Stimulated activated CD8-positive, alpha-beta memory T cell treated with anti-CD3 and anti-CD28 coated beads, Interleukin-7, amount 100 ng/mL, for 48 hours (primary cell): Measurements from ENCODE around the gene ZNF763.
A peak's percentile ranks its signal among the peaks of the same experiment; 100 is the strongest.
"Not testable (repeated sequence)": the region's sequence is repeated elsewhere in the genome, so short reads cannot be mapped to it uniquely, and the experiment has no call there.

ENCODE experiments used
- DNase-seq, 2 donors: peaks; one replicate each; pipeline ENCODE4 v3.0.0-alpha.2; 2020; ENCODE audit warnings: low read depth in 1 of 2; ENCODE audit errors: extremely low read depth in 1 of 2

The ZNF763 gene

GRCh38 chr19:11970174-11970573, 5.3 kb downstream of the ZNF763 start:
- DNase-seq = no peak

- no peak for DNase-seq
Measured at GRCh38 chr19:11971041-11971440, 6.2 kb downstream of the ZNF763 start.

- no peak for DNase-seq
Measured at GRCh38 chr19:11973019-11973810, 8.4 kb downstream of the ZNF763 start.

GRCh38 chr19:11978492-11979100, 13.8 kb downstream of the ZNF763 start:
- no peak for DNase-seq

- DNase-seq = no peak
Measured at GRCh38 chr19:11979527-11979926, 14.7 kb downstream of the ZNF763 start.

GRCh38 chr19:11982526-11982925, 17.7 kb downstream of the ZNF763 start:
- DNase-seq = no peak

- DNase-seq = no peak
Measured at GRCh38 chr19:11984986-11985385, 20.1 kb downstream of the ZNF763 start.

- DNase-seq = no peak
Measured at GRCh38 chr19:11986754-11987153, 21.9 kb downstream of the ZNF763 start.

GRCh38 chr19:11987405-11988281, 22.8 kb downstream of the ZNF763 start:
- DNase-seq = peak; percentile 76 to 94

GRCh38 chr19:11989112-11989456, 24.2 kb downstream of the ZNF763 start:
- no peak for DNase-seq

GRCh38 chr19:11991921-11992320, 27.1 kb downstream of the ZNF763 start:
- DNase-seq = not testable (repeated sequence)

GRCh38 chr19:11995174-11995573, 30.3 kb downstream of the ZNF763 start:
- no peak for DNase-seq

GRCh38 chr19:12000152-12000981, 35.5 kb downstream of the ZNF763 start:
- no peak for DNase-seq

GRCh38 chr19:12015015-12015752, 50.3 kb downstream of the ZNF763 start:
- no peak for DNase-seq

- no peak for DNase-seq
Measured at GRCh38 chr19:12015753-12016116, 50.9 kb downstream of the ZNF763 start.
